Duodenal mucosa (tissue), 2 donors: ENCODE results near the gene VGLL3.

Experiments used
- H3K27ac ChIP-seq: one replicate; pipeline ENCODE4 v1.7.0; 2013; ENCODE audit warnings: low read depth, low read length
- H3K27me3 ChIP-seq, 2 donors: one replicate each; pipeline ENCODE4 v1.7.0; 2013; ENCODE audit warnings: low read length in 2 of 2, control low read depth in 1 of 2; ENCODE audit not compliant: insufficient read depth in 2 of 2, control insufficient read depth in 1 of 2
- H3K36me3 ChIP-seq, 2 donors: one replicate each; pipeline ENCODE4 v1.7.0; 2013; ENCODE audit warnings: low read length in 2 of 2, control low read depth in 1 of 2; ENCODE audit not compliant: insufficient read depth in 2 of 2, control insufficient read depth in 1 of 2
- H3K4me1 ChIP-seq, 2 donors: one replicate each; pipeline ENCODE4 v1.7.0; 2013; ENCODE audit warnings: low read length in 2 of 2, control low read depth in 1 of 2; ENCODE audit not compliant: insufficient read depth in 2 of 2, control insufficient read depth in 1 of 2
- H3K4me3 ChIP-seq, 2 donors: one replicate each; pipeline ENCODE4 v1.7.0; 2013; ENCODE audit warnings: low read length in 2 of 2, low read depth in 1 of 2
- H3K9ac ChIP-seq, 2 donors: one replicate each; pipeline ENCODE4 v1.7.0; 2013; ENCODE audit warnings: low read length in 2 of 2, low read depth in 1 of 2
- H3K9me3 ChIP-seq, 2 donors: one replicate each; pipeline ENCODE4 v1.7.0; 2013; ENCODE audit warnings: low read length in 2 of 2, control low read depth in 1 of 2; ENCODE audit not compliant: control insufficient read depth in 1 of 2

VGLL3 gene

GRCh38 chr3:86958534-86958933, 32.4 kb downstream of the VGLL3 start:
- Histone ChIP-seq H3K9me3 (no peaks in the 10 kb centered on the region), H3K9ac (no peak overlapping the region), H3K27me3 (no peaks in the 10 kb centered on the region), H3K36me3 (no peaks in the 10 kb centered on the region), H3K27ac (no peak overlapping the region), H3K4me1 (no peaks in the 10 kb centered on the region), H3K4me3 (no peak overlapping the region)

- H3K4me3 ChIP-seq = no peak overlapping the region
- H3K27ac ChIP-seq = no peak overlapping the region
- H3K4me1 ChIP-seq = no peaks in the 10 kb centered on the region
- H3K27me3 ChIP-seq = no peaks in the 10 kb centered on the region
- no peak overlapping the region for H3K9ac ChIP-seq
- H3K36me3 ChIP-seq = no peaks in the 10 kb centered on the region
- H3K9me3 ChIP-seq = no peaks in the 10 kb centered on the region
These were observed 36.2 kb downstream of the VGLL3 start for GRCh38 chr3:86954747-86955146.

GRCh38 chr3:86954226-86954625, 36.7 kb downstream of the VGLL3 start:
- Histone ChIP-seq H3K27me3 (no peaks in the 10 kb centered on the region), H3K9me3 (no peaks in the 10 kb centered on the region), H3K4me3 (no peak overlapping the region), H3K9ac (no peak overlapping the region), H3K36me3 (no peaks in the 10 kb centered on the region), H3K4me1 (no peaks in the 10 kb centered on the region), H3K27ac (no peak overlapping the region)

DNA sequence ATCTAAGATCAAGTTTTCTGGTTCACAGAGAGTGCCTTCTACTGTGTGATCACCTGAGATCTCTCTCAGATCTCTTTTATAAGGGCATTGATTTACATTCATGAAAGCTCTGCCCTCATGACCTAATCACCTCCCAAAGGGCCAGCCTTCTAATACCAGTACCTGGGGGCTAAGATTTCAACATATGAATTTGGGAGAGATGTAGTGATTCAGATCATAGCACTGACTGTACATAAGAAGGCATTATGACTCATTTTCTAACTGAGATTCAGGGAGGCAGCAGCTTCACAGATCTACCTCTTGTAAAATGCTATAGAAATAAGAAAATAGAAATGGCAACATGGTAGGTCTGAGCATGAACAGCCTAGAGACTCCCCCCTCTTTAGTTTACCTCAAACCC, 39.6 kb downstream of the VGLL3 start:
- Histone ChIP-seq H3K36me3 (no peaks in the 10 kb centered on the region), H3K27ac (no peak overlapping the region), H3K9me3 (no peaks in the 10 kb centered on the region), H3K4me3 (no peak overlapping the region), H3K4me1 (no peaks in the 10 kb centered on the region), H3K9ac (no peak overlapping the region), H3K27me3 (no peaks in the 10 kb centered on the region)

- no peaks in the 10 kb centered on the region for H3K4me1 ChIP-seq
These were observed 40.2 kb downstream of the VGLL3 start for GRCh38 chr3:86950717-86951116.

GRCh38 chr3:86949850-86950249, 41.1 kb downstream of the VGLL3 start:
- no peaks in the 10 kb centered on the region for H3K9me3 ChIP-seq
- H3K27ac ChIP-seq = no peak overlapping the region
- no peaks in the 10 kb centered on the region for H3K4me1 ChIP-seq
- H3K27me3 ChIP-seq = no peaks in the 10 kb centered on the region
- H3K4me3 ChIP-seq = no peak overlapping the region
- H3K9ac ChIP-seq = no peak overlapping the region
- H3K36me3 ChIP-seq = no peaks in the 10 kb centered on the region

More at GRCh38 chr3:86950717-86951116, 40.2 kb downstream of the VGLL3 start:
- Histone ChIP-seq H3K9ac (no peak overlapping the region), H3K36me3 (no peaks in the 10 kb centered on the region), H3K27ac (no peak overlapping the region), H3K9me3 (no peaks in the 10 kb centered on the region), H3K4me3 (no peak overlapping the region), H3K27me3 (no peaks in the 10 kb centered on the region)

DNA sequence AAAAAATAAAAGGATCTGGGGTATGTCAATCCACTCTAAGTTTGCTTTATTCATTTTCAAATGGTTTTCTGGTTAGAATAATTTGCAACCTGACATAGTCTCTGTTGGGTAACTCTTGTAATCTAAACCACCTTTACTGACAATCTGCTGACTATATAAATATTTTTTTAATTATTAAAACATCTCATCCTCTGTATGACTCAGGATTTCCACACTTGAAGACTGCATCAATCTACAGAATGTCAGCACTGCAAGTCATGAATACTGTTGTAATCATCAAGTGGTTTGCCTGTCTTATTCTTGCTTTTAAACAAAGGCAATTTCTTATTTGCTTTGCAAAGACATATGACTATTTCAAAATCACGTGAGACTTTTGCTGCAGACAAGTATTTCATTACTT, 42.1 kb downstream of the VGLL3 start:
- no peaks in the 10 kb centered on the region for H3K4me1 ChIP-seq

DNA sequence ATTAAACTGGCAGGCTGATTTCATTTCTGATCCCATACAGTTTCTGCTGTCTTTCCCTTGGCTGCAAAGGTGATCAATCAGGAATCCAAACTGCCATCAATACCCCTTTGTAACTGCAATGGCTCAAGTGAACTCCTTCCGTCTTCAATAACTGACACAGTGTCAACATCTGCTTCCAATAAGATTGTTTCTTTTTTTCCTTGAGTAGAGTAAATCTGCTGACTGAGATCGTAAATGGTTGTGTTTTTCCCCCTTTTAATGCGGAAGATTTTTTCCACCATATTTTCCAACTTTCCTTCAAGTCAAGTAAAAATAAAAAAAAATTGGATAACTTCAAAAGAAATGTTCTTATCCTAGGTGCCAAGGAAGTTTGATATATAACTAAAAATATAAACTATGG, 48.7 kb downstream of the VGLL3 start:
- no peaks in the 10 kb centered on the region for H3K27me3 ChIP-seq
- no peak overlapping the region for H3K4me3 ChIP-seq
- H3K9me3 ChIP-seq = no peaks in the 10 kb centered on the region
- no peak overlapping the region for H3K9ac ChIP-seq
- no peak overlapping the region for H3K27ac ChIP-seq
- no peaks in the 10 kb centered on the region for H3K36me3 ChIP-seq
- no peaks in the 10 kb centered on the region for H3K4me1 ChIP-seq

More for the DNA sequence above, 42.1 kb downstream of the VGLL3 start:
- no peaks in the 10 kb centered on the region for H3K27me3 ChIP-seq
- no peak overlapping the region for H3K4me3 ChIP-seq
- no peaks in the 10 kb centered on the region for H3K36me3 ChIP-seq
- H3K9ac ChIP-seq = no peak overlapping the region
- H3K9me3 ChIP-seq = no peaks in the 10 kb centered on the region
- no peak overlapping the region for H3K27ac ChIP-seq

GRCh38 chr3:86938416-86939105, 52.4 kb downstream of the VGLL3 start:
- Histone ChIP-seq H3K27me3 (no peaks in the 10 kb centered on the region), H3K36me3 (no peaks in the 10 kb centered on the region), H3K27ac (no peak overlapping the region), H3K9me3 (no peaks in the 10 kb centered on the region), H3K4me1 (no peaks in the 10 kb centered on the region), H3K9ac (no peak overlapping the region), H3K4me3 (no peak overlapping the region)

DNA sequence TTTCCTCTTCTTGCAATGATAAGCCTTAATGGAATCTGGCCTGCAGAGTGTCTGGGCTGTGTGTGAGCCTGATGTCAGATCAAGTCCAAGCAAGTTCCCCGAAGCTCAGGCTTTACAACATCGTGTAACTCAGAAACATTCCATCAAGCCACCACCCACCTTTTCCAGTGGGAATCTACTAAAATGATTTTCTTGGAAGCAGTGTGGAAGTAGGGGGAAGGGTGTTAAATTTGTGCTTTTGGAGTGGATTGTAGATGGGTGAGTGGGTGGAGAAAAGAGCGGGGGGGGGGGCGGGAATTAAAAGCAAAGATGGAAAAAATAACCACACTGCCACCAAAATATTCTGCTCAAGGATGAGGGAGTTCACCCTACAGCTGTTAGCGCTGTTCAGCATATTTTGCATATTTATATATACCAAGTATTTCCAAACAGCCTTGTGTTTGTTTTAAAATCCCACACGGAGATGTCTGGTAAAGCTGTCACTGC, 53.6 kb downstream of the VGLL3 start:
- Histone ChIP-seq H3K36me3 (no peaks in the 10 kb centered on the region), H3K4me1 (no peaks in the 10 kb centered on the region), H3K9me3 (no peaks in the 10 kb centered on the region), H3K4me3 (no peak overlapping the region), H3K9ac (no peak overlapping the region), H3K27me3 (no peaks in the 10 kb centered on the region), H3K27ac (no peak overlapping the region)
